Endothelial cell of umbilical vein (primary cell): ENCODE measurements around the gene MBTD1.

ENCODE experiments used
- CTCF ChIP-seq, 2 donors: IDR thresholded peaks; 1 replicate in 1 of 2; 2 replicates in 1 of 2; pipeline ENCODE4 v1.5.1; 2011; ENCODE audit warnings: low read length in 2 of 2, mild to moderate bottlenecking in 2 of 2, moderate library complexity in 2 of 2, control low read depth in 1 of 2, inconsistent platforms in 1 of 2, low read depth in 1 of 2; ENCODE audit not compliant: insufficient read depth in 1 of 2; ENCODE audit errors: extremely low read depth in 1 of 2
- EZH2 ChIP-seq: IDR thresholded peaks from 2 replicates; pipeline ENCODE4 v1.6.1; 2012; ENCODE audit warnings: borderline replicate concordance, low read depth, mild to moderate bottlenecking, moderate library complexity, low read length, inconsistent platforms; ENCODE audit not compliant: severe bottlenecking
- FOS ChIP-seq: IDR thresholded peaks from 2 replicates; pipeline ENCODE4 v1.6.1; 2011; ENCODE audit warnings: mild to moderate bottlenecking, low read length, moderate library complexity, borderline replicate concordance; ENCODE audit not compliant: insufficient read depth
- GATA2 ChIP-seq: IDR thresholded peaks from 2 replicates; pipeline ENCODE4 v1.7.0; 2011; ENCODE audit warnings: low read depth, mild to moderate bottlenecking, moderate library complexity, mixed read lengths, low read length; ENCODE audit not compliant: insufficient read length, insufficient read depth
- JUN ChIP-seq: IDR thresholded peaks from 2 replicates; pipeline ENCODE4 v1.6.1; 2011; ENCODE audit warnings: borderline replicate concordance, low read depth; ENCODE audit not compliant: insufficient read length, insufficient read depth
- MYC ChIP-seq: IDR thresholded peaks from one replicate; pipeline ENCODE4 v1.6.1; 2011; ENCODE audit warnings: mild to moderate bottlenecking, low read depth, low read length
- POLR2A ChIP-seq: IDR thresholded peaks from 2 replicates; pipeline ENCODE4 v1.6.1; 2012; ENCODE audit warnings: low read depth, mild to moderate bottlenecking, control low read depth, low read length
- POLR2AphosphoS5 ChIP-seq: IDR thresholded peaks from 2 replicates; pipeline ENCODE4 v1.6.1; 2012; ENCODE audit warnings: low read depth, mild to moderate bottlenecking, control low read depth, low read length, moderate library complexity; ENCODE audit not compliant: insufficient read depth
- TF ChIP-seq, protein P1 (sequence below): IDR thresholded peaks from 2 replicates; pipeline ENCODE4 v1.6.1; 2011; ENCODE audit not compliant: insufficient read depth, insufficient read length

DNA sequence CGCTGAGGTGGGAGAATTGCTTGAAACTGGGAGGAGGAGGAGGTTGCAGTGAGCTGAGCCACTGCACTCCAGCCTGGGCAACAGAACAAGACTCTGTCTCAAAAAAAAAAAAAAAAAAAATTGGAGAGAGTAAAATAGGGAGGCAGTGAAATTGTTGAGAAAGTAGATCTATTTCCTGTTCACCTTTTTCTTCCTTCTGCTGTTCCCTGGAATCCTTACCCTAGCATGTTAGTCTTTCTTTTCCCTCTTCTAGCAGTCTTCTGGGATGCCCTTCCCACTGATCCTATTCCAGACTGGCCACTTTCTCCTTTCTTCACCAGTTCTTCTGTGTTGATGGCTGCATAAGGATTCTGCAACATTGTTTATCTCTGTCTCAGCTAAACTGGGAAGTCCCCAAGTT lies 90.5 kb downstream of the MBTD1 start:
- TF ChIP-seq CTCF (IDR thresholded peaks at IDR 0.05; ENCODE audit: extremely low read depth in 1 of 2, insufficient read depth in 1 of 2, low read depth in 1 of 2, low read length in 2 of 2) (no peak), EZH2 (no peak), FOS (no peak), POLR2A (no peak), POLR2AphosphoS5 (no peak), MYC (no peak), GATA2 (no peak), JUN (no peak)
- TF ChIP-seq, protein P1, sequence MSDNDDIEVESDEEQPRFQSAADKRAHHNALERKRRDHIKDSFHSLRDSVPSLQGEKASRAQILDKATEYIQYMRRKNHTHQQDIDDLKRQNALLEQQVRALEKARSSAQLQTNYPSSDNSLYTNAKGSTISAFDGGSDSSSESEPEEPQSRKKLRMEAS, result no peak
